ENCODE measurements around the gene DNMT3A.

Gene DNMT3A

DNA sequence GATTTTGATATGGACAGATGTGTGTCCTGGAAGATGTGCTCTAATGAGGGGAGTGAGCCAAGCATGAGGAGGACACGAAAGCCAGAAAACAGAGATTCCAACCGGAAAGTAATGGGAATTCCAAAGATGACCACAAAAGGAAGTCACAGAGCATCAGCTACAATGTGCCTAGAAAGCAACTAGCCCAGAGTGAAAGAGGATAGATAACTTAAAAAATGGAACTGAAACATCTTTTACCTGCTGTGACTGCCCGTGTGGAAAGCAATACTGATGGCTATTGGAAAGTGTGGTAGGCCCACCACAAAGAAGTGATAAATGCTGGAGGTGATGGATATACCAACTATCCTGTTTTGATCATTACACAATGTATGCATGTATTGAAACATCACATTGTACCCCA is 21.6 kb downstream of the DNMT3A start:
- Histone ChIP-seq H3K4me2 (no peak overlapping the region), H3K4me1 (peaks cover 30% of the 10 kb centered on the region), H3K27ac (no peak overlapping the region), H3K4me3 (no peak overlapping the region), H3K9me3 (no peaks in the 10 kb centered on the region), H4K20me1 (peaks cover 64% of the 10 kb centered on the region), H3K27me3 (no peaks in the 10 kb centered on the region), H3K9ac (no peak overlapping the region), H3K36me3 (peaks cover 10% of the 10 kb centered on the region; the same call in 1 of the 2 replicates)
- TF ChIP-seq Cebpa-rat (IDR thresholded peaks at IDR 0.05): no peak

DNA sequence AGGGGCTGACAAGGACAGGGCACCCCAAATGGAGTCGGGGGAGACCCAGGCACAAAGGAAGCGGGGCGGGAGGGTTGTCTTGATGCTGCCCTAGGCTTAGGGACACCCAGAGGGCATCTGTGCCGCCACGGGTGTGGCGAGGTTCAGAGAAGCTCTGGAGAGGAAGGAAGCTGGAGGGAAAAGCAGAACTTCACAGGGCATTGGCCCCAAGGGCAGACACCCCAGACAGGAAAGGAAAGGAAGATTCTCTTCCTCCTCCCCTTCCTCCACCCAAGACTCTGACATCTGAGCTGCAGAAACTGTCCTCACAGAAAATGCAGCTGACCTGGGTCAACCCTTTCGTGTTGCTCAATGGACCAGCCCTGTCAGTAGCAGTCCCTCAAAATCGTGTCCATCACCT is 25.6 kb downstream of the DNMT3A start:
- H3K27me3 ChIP-seq: no peaks in the 10 kb centered on the region
- peaks cover 25% of the 10 kb centered on the region for H3K36me3 ChIP-seq
- no peaks in the 10 kb centered on the region for H3K9me3 ChIP-seq
- H3K27ac ChIP-seq: peak overlapping the region; percentile 96
- H3K4me1 ChIP-seq: peaks cover 63% of the 10 kb centered on the region
- H3K4me3 ChIP-seq: no peak overlapping the region
- TF ChIP-seq Cebpa-rat (IDR thresholded peaks at IDR 0.05): no peak
- peaks cover 24% of the 10 kb centered on the region for H4K20me1 ChIP-seq
- H3K4me2 ChIP-seq: peak overlapping the region; percentile 94
- H3K9ac ChIP-seq: peak overlapping the region; percentile 82; the same call in 1 of the 2 replicates

DNA sequence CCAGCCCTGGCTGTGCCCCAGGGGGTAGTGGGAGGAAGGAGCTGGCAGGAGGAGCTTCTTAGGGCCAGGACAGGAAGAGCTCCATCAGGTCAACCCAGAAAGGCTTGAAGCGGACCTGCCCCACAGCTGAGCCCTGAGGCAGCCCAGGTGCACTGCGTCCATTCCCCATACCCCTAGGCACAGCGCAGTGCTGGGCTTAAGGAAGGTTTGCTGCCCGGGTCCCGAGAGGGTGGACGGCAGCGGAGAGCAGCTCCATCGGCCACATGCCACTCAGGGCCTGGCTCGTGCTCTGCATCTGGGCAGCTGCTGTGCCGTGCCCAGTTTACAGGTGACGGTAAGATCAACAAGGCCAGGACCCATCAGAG is 26.4 kb downstream of the DNMT3A start:
- H3K4me3 ChIP-seq: 0 out of 2 replicates have a peak overlapping the region, but pooled peaks have one; percentile 45
- TF ChIP-seq Cebpa-rat (IDR thresholded peaks at IDR 0.05): no peak
- peaks cover 71% of the 10 kb centered on the region for H3K4me1 ChIP-seq
- H3K36me3 ChIP-seq: peaks cover 25% of the 10 kb centered on the region
- H3K27me3 ChIP-seq: no peaks in the 10 kb centered on the region
- peak overlapping the region; percentile 94 for H3K4me2 ChIP-seq
- no peaks in the 10 kb centered on the region for H3K9me3 ChIP-seq
- peaks cover 21% of the 10 kb centered on the region; the same call in 1 of the 2 replicates for H4K20me1 ChIP-seq
- peak overlapping the region; percentile 82 for H3K9ac ChIP-seq
- peak overlapping the region; percentile 96 for H3K27ac ChIP-seq

- H3K9ac ChIP-seq: peak overlapping the region; percentile 82
- peaks cover 21% of the 10 kb centered on the region; the same call in 1 of the 2 replicates for H4K20me1 ChIP-seq
- peak overlapping the region; percentile 94 for H3K4me2 ChIP-seq
- TF ChIP-seq Cebpa-rat (IDR thresholded peaks at IDR 0.05): no peak
- H3K4me3 ChIP-seq: peak overlapping the region; percentile 45; the same call in 1 of the 2 replicates
- peaks cover 77% of the 10 kb centered on the region for H3K4me1 ChIP-seq
- no peaks in the 10 kb centered on the region for H3K9me3 ChIP-seq
- H3K27ac ChIP-seq: peak overlapping the region; percentile 96
- peaks cover 25% of the 10 kb centered on the region for H3K36me3 ChIP-seq
- no peaks in the 10 kb centered on the region for H3K27me3 ChIP-seq
Measured at GRCh38 chr2:25314514-25315315, 27.0 kb downstream of the DNMT3A start.

- Histone ChIP-seq H4K20me1 (peaks cover 25% of the 10 kb centered on the region), H3K9ac (peak overlapping the region; percentile 82), H3K27me3 (no peaks in the 10 kb centered on the region), H3K4me1 (peaks cover 85% of the 10 kb centered on the region), H3K9me3 (no peaks in the 10 kb centered on the region), H3K27ac (peak overlapping the region; percentile 96), H3K4me3 (peak overlapping the region; percentile 45), H3K36me3 (peaks cover 25% of the 10 kb centered on the region), H3K4me2 (peak overlapping the region; percentile 94)
- no peak for TF ChIP-seq Cebpa-rat (IDR thresholded peaks at IDR 0.05)
Measured at GRCh38 chr2:25313711-25314513, 27.8 kb downstream of the DNMT3A start.

- TF ChIP-seq Cebpa-rat (IDR thresholded peaks at IDR 0.05): no peak
- Histone ChIP-seq H3K4me2 (peak overlapping the region; percentile 94), H3K4me1 (peaks cover 92% of the 10 kb centered on the region), H4K20me1 (peaks cover 33% of the 10 kb centered on the region), H3K4me3 (no peak overlapping the region; the same call in 1 of the 2 replicates), H3K9ac (peak overlapping the region; percentile 82), H3K27ac (peak overlapping the region; percentile 96), H3K9me3 (no peaks in the 10 kb centered on the region), H3K36me3 (peaks cover 29% of the 10 kb centered on the region), H3K27me3 (no peaks in the 10 kb centered on the region)
Measured at GRCh38 chr2:25312958-25313710, 28.6 kb downstream of the DNMT3A start.

DNA sequence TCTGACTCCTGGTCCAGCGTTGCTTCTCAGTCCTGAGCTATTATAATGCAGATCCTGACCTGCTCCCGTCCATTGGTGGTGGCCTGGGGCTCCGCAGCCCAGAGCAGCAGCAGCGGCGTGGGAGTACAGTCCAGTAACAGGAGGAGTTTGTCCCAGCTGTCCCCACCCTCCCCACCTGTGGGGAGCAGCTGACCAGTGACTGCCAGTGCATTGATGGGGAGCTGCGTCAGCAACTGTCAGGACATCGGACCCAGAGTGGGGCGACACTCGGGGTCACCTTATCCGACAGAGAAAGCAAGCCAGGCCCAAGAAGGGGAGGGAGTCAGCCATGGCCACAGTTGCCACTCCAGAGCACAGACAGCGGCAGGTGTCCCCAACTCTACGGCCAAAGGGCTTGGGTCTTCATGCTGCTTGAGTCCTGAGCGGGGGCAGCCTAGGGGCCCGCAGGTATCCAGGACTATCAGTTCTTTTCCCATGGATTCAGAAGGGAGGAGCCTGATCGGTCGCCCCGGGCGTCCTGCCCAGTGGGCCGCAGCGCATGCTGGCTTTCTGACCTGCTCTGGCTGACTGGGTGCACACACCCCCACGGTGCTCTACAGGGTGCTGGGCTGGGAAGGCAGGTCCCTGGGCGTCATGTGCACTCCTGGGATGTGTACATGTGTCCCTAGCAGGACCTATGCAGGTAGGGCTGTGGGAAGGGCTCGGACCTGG is 29.7 kb downstream of the DNMT3A start:
- peaks cover 99% of the 10 kb centered on the region for H3K4me1 ChIP-seq
- peak overlapping the region; percentile 96 for H3K27ac ChIP-seq
- no peaks in the 10 kb centered on the region for H3K9me3 ChIP-seq
- no peaks in the 10 kb centered on the region for H3K27me3 ChIP-seq
- no peak overlapping the region for H3K9ac ChIP-seq
- peak overlapping the region; percentile 94 for H3K4me2 ChIP-seq
- no peak overlapping the region for H3K4me3 ChIP-seq
- no peak for TF ChIP-seq Cebpa-rat (IDR thresholded peaks at IDR 0.05)
- H4K20me1 ChIP-seq: peaks cover 43% of the 10 kb centered on the region
- H3K36me3 ChIP-seq: peaks cover 37% of the 10 kb centered on the region

GRCh38 chr2:25310965-25311864 is 30.5 kb downstream of the DNMT3A start:
- Histone ChIP-seq H4K20me1 (peaks cover 43% of the 10 kb centered on the region), H3K4me3 (no peak overlapping the region), H3K27ac (peak overlapping the region; percentile 96), H3K4me2 (peak overlapping the region; percentile 98), H3K9me3 (no peaks in the 10 kb centered on the region), H3K4me1 (peaks cover 99% of the 10 kb centered on the region), H3K36me3 (peaks cover 37% of the 10 kb centered on the region), H3K9ac (no peak overlapping the region), H3K27me3 (no peaks in the 10 kb centered on the region)
- no peak for TF ChIP-seq Cebpa-rat (IDR thresholded peaks at IDR 0.05)

Data from BLaER1 (cell line).